CD4-positive, alpha-beta T cell treated with Interleukin-17A for 1 hour (primary cell): ENCODE data around the gene ZNF333.
"Not testable (repeated sequence)": the region's sequence is repeated elsewhere in the genome, so short reads cannot be mapped to it uniquely, and the experiment has no call there.

Source experiments
- DNase-seq: peaks from one replicate; pipeline ENCODE4 v3.0.0-alpha.2; 2020

The ZNF333 gene

DNA sequence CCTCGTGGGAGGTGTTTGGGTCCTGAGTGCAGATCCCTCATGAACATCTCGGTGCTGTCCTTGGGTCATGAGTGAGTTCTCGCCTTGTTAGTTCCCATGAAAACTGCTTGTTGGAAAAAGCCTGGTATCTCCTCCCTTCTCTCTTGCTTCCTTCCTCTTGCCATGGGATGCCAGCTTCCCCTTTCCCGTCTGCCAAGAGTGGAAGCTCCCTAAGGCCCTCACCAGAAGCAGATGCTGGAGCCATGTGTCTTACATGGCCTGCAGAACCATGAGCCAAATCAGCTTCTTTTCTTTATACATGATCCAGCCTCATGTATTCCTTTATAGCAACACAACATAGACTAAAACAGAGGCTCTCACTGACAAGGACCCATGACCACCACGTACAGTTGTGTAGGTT lies 80.3 kb downstream of the ZNF333 start:
- DNase-seq, result no peak

DNA sequence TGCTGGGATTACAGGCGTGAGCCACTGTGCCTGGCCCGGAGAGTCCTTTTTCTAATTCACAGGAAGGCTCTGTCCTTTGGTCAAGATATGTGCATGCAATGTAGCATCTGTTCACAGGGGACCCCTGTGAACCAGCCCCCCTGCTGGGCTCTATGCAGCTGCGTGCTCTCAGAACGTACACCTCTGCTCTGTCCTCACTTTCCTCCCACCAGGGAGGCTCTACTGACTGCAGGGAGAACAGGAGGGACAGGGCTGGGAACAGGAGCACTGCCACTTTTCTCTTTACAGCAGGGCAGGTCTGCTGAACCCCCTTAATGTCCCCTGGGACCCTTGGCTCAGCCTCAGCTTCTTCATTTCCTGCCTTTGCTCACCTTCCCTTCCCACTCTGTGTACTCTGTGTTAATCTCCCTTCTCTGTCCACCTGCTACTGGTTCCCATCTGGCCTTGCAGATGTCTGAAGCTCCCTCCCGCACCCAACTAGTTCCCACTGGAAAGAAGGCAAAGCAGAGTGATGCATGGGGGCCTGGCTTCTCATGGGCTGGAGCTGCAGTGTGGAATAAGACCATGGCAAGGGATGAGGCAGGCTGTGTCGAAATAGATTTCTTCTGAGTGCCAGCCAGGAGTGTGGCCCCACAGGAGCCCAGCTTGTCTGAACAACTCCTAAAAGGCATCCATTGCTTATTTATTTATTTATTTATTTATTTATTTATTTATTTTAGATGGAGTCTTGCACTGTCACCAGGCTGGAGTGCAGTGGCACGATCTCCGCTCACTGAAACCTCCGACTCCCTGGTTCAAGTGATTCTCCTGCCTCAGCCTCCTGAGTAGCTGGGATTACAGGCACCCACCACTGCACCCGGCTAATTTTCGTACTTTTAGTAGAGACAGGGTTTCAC lies 81.3 kb downstream of the ZNF333 start:
- no peak for DNase-seq

DNA sequence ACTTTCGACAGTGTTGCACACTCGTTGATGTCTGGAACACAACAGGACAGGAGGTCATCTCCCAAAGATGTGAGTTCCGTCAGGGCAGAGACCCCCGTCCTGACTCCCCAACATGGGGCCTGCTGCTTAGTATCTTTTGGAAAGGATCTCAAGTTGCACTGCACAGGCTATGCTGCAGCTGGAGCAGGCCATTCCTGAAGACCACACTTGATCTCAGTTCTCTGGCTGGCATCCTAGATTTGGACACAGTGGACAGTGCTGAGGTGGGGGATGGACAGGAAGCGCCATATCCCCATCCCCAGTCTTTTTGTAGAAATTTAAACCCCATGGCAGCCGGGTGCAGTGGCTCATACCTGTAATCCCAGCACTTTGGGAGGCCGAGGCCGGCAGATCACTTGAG lies 82.6 kb downstream of the ZNF333 start:
- DNase-seq, result no peak

DNA sequence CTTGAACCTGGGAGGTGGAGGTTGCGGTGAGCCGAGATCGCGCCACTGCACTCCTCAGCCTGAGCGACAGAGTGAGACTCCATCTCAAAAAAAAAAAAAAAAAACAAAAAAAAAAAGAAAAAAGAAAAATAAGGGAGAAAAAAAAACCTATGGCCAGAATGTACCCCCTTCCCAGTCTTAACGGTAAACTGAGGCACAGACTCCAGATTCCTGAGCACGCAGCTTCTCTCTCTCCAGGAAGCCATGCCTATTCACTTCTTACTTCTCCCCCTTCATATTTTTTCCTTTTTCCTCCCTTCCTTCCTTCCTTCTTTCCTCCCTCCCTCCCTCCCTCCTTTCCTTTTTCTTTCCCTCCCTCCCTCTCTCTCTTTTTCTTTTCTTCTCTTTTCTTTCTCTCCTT lies 83.1 kb downstream of the ZNF333 start:
- DNase-seq, result no peak

DNA sequence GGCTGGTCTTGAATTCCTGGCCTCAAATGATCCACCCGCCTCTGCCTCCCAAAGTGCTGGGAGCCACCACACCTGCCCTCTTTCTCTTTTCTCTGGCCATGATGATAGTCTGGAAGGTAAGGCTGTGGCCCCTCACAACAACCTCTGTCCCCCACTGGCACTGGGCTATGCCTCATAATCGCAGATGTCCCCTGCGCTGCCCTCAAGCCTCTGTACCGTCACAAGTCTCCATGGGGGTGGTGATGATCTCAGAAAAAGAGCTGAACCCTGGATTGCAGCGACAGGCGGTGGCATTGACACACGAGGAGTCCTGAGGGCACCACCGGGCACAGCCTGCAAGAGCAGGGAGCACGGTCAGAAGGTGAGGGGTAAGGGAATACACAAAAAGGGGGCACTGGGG lies 83.9 kb downstream of the ZNF333 start:
- DNase-seq, result not testable (repeated sequence)

DNA sequence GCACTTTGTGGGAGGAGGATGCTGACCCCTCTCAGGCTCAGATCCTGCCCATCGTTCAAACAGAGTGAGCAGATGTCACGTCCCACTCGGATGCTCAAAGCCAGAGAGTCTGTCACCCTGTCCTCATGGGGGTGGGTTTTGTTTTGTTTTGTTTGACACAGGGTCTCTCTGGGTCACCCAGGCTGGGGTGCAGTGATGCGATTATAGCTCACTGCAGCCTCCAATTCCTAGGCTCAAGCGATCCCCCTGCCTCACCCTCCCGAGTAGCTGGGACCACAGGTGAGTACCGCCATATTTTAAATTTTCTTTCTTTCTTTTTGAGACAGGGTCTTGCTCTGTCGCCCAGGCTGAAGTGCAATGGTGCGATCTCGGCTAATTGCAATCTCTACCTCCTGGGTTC lies 84.5 kb downstream of the ZNF333 start:
- DNase-seq, result no peak

DNA sequence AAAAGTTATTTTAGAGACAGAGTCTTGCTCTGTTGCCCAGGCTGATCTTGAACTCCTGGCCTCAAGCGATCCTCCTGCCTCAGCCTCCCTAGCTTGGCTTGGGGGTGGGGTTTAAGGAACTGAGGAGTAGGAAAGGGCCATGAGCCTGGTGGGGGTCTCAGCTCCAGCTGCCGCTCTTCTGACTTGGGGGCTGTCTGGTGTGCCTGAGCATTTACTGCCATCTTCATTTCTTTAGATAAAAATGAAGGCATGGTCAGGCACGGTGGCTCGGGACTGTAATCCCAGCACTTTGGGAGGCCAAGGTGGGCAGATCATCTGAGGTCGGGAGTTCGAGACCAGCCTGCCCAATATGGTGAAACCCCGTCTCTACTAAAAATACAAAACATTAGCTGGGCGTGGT lies 85.5 kb downstream of the ZNF333 start:
- DNase-seq, result not testable (repeated sequence)

DNA sequence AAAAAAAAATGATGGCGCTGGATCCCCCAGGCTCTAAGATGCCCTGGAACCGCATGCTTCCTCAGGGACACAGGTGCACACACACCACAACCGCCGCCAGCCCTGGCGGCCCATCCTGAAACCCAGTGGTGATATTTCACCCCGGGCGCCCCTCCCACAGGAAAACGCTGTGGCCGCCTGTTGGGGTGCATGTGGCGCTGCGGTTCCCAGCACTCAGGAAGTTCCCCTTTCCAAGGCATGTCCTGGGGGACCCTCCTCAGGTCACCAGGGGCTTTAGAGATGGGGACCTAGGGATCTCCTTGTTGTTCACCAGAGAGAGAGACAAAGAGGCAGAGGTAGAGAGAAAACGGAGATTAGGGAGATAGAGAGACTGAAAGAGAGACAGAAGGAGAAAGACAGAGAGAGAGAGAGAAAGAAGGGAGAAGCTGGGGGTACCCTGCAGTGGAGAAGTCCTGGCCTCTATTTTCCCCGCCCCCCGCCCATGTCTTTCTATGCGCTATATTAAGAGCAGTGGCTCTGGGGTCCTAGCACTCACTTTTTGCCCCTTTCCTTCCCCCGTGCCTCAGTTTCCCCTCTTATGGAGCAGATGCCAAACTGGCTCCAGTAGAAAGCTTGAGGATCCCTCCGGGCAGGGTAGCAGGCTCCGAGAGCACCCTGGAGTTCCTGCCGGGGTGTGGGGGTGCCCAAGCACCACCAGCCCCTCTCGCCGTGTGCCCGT lies 86.2 kb downstream of the ZNF333 start:
- no peak for DNase-seq

DNA sequence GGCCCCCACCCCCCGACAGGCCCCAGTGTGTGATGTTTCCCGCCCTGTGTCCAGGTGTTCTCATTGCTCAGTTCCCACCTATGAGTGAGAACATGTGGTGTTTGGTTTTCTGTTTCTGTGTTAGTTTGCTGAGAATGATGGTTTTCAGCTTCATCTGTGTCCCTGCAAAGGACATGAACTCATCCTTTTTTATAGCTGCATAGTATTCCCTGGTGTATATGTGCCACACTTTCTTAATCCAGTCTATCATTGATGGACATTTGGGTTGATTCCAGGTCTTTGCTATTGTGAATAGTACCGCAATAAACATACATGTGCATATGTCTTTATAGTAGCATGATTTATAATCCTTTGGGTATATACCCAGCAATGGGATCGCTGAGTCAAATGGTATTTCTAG lies 87.8 kb downstream of the ZNF333 start:
- not testable (repeated sequence) for DNase-seq

DNA sequence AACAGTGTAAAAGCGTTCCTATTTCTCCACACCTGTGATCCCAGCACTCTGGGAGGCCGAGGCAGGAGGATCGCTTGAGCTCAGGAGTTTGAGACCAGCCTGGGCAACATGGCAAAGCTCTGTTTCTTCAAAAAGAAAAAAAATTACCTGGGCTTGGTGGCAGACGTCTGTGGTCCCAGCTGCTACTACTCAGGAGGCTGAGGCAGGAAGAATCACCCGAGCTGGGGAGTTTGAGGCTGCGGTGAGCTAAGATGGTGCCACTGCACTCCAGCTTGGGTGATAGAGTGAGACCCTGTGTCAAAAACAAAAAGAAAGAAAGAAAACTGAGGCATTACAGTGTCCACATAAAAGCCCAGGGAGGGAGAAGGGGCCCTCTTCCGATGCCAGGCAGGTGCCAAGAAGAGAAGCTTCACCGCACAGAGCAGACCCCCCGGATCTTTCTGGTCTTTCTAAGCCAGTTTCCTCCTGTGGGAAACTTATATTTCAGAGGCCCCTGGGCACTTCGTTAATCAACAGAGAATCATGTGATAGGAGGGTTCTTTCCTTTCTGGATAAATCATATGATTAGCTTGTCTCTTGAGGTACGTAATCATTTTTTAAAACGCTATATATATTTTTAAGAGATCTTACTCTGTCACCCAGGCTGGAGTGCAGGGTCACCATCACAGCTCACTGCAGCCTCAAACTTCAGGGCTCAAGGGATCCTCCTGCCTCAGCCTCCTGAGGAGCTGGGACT lies 88.4 kb downstream of the ZNF333 start, which contains the start of gene ADGRE2:
TSS of gene ADGRE2 (minus strand) at position 451 of the 736 bp plus-strand sequence. CDS start 1,804 bp downstream, outside the sequence.
- DNase-seq, result not testable (repeated sequence)

DNA sequence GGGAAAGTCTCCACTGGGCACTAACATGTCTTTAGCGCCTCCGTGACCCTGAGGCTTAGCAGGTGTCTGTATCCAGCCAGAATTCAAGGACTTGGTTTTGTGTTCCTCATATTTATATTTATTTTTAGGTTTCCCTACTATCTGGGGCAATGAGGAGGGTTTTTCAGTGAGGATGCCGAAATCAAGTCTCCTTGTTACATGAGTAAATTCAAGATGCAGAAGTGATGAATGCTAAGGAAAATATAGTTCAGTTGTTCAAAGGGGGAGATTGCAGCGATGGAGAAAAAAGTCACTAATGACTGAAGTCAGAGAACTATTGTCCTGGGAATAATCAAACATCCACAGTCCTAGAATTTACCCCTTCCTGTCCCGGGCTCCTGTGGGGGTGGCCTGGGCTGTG lies 89.3 kb downstream of the ZNF333 start:
- no peak for DNase-seq

DNA sequence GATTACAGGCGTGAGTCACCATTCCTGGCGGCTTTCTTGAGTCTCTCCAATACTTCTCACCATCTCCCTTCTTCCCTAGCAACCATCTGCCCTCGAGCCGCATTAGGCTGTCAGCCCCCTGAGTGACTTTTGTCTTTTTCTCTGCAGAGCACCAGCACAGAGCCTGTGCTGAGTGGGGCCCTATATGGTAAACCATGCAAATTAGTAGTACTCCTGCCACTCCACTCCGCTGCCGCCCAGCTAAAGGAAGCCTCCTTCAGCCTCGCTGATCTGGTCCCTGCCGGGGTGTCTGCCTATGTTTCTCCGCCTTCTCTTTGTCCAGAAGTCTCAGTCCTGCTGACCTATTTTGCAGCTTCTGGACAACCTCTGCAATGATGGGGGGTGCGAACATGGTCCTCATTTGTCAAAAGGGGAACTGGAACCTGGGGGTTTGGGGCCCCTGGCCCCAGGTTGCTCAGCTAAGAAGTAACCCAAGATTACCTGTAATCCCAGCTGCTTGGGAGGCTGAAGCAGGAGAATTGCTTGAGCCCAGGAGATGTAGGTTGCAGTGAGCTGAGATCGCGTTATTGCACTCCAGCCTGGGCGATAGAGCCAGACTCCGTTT lies 90.9 kb downstream of the ZNF333 start:
- DNase-seq, result not testable (repeated sequence)

DNA sequence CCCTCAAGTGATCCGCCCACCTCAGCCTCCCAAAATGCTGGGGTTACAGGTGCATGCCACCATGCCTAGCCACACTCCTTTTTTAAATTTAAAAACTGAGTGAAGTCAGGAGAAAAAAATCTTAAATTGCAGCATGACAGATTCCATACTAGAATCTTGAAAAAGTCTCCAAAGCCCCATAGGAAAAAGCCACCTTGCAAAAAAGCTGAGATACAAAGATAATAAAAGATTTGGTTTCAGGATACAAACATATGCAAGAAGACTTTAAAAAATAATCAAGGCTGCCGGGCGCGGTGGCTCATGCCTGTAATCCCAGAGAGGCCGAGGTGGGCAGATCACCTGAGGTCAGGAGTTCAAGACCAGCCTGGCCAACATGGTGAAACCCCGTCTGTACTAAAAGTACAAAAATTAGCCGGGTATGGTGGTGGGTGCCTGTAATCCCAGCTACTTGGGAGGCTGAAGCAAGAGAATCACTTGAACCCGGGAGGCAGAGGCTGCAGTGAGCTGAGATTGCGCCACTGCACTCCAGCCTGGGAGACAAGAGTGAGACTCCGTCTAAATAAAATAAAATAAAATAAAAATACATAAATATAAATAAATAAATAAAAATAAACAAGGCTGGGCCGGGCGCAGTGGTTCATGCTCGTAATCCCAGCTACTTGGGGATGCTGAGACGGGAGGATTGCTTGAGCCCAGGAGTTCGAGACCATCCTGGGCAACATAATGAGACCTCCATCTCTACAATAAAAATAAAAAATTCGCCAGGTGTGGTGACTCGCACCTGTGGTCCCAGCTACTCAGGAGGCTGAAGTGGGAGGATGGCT lies 92.1 kb downstream of the ZNF333 start:
- not testable (repeated sequence) for DNase-seq

DNA sequence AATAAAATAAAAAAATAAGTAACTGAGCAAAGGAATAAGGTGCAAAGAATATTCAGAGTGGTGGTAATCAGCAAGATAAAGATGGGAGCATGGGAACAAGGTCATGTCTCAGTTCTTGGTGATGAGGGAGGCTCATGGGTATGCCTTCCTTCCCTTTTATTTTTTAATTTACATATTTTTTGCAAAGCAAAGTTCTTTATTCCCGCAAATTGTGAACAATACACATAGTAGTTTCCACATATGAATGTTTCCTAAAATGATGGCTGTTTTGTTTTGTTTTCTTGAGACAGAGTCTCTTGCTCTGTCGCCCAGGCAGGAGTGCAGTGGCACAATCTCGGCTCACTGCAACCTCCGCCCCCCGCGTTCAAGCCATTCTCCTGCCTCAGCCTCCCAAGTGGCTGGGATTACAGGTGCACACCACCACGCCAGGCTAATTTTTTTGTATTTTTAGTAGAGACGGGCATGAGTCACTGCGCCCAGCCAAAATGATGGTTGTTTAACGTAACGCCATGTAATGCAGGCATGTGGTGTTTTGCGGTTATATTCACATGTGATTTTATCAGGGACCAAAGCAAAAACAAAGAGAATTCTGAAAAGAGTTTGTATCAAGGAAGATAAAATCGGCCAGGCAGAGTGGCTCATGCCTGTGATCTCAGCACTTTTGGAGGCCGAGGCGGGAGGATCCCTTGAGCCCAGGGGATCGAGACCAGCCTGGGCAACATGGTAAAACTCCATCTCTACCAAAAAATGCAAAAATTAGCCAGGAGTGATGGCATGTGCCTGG lies 93.0 kb downstream of the ZNF333 start:
- no peak for DNase-seq
